ENCODE measurements around the gene HNRNPM.

DNA sequence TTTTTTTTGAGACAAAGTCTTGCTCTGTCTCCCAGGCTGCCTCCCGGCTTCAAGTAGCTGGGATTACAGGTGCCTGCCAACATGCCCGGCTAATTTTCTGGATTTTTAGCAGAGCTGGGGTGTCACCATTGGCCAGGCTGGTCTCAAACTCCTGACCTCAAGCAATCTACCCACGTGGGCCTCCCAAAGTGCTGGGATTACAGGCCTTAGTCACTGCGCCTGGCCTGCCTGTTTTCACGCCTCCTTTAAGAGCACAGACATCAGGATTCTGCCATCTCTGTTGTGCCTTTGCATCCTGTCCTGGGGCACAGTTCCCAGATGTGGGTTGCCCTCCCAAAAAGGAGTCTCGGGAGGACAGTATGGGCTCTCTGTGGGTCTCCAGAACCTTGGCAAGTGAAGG, 60.1 kb downstream of the HNRNPM start:
- TF ChIP-seq, protein P1, sequence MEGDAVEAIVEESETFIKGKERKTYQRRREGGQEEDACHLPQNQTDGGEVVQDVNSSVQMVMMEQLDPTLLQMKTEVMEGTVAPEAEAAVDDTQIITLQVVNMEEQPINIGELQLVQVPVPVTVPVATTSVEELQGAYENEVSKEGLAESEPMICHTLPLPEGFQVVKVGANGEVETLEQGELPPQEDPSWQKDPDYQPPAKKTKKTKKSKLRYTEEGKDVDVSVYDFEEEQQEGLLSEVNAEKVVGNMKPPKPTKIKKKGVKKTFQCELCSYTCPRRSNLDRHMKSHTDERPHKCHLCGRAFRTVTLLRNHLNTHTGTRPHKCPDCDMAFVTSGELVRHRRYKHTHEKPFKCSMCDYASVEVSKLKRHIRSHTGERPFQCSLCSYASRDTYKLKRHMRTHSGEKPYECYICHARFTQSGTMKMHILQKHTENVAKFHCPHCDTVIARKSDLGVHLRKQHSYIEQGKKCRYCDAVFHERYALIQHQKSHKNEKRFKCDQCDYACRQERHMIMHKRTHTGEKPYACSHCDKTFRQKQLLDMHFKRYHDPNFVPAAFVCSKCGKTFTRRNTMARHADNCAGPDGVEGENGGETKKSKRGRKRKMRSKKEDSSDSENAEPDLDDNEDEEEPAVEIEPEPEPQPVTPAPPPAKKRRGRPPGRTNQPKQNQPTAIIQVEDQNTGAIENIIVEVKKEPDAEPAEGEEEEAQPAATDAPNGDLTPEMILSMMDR (conservative IDR thresholded peaks at IDR 0.05) = no peak
- TF ChIP-seq ZFX (IDR thresholded peaks at IDR 0.05) = no peak

Data from C4-2B (cell line).